22Rv1 (cell line): ENCODE data around the gene ZNF579.

Source experiments
- ZFX ChIP-seq: fragments of 450-650 bp; IDR thresholded peaks from 2 replicates; pipeline ENCODE4 v1.6.1; 2017; ENCODE audit warnings: antibody characterized with exemption, borderline replicate concordance
- TF ChIP-seq, protein P1 (sequence below): fragments of 450-650 bp; IDR thresholded peaks from 2 replicates; pipeline ENCODE4 v1.5.1; 2017; ENCODE audit warnings: mild to moderate bottlenecking

DNA sequence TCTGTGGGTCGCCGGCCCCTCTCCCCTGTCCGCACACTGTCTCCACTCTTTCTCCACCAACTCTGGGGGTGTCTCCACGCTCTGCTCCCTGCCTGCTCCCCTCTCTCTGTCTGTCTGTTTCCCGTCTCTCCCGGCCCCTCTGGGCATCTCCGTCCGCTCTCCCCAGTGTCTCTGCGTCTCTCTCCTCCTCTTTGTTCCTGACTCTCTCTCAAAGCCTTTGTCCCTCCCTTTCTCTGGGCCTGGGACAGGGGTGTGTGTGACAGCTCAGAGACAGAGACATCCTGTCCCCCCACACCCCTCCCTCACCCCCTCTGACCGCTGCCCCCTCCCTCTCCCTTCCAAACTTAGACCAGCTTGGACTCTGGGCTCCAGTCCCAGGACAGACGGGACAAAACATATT, 34.6 kb downstream of the ZNF579 start:
- TF ChIP-seq, protein P1, sequence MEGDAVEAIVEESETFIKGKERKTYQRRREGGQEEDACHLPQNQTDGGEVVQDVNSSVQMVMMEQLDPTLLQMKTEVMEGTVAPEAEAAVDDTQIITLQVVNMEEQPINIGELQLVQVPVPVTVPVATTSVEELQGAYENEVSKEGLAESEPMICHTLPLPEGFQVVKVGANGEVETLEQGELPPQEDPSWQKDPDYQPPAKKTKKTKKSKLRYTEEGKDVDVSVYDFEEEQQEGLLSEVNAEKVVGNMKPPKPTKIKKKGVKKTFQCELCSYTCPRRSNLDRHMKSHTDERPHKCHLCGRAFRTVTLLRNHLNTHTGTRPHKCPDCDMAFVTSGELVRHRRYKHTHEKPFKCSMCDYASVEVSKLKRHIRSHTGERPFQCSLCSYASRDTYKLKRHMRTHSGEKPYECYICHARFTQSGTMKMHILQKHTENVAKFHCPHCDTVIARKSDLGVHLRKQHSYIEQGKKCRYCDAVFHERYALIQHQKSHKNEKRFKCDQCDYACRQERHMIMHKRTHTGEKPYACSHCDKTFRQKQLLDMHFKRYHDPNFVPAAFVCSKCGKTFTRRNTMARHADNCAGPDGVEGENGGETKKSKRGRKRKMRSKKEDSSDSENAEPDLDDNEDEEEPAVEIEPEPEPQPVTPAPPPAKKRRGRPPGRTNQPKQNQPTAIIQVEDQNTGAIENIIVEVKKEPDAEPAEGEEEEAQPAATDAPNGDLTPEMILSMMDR, result no peak
- TF ChIP-seq ZFX, result no peak
